T follicular helper cell (primary cell): Measurements from ENCODE around the gene CRYM.

Experiments used
- DNase-seq: peaks from one replicate; pipeline ENCODE4 v3.0.0-alpha.2; 2020; ENCODE audit warnings: low read depth

The CRYM gene

DNA sequence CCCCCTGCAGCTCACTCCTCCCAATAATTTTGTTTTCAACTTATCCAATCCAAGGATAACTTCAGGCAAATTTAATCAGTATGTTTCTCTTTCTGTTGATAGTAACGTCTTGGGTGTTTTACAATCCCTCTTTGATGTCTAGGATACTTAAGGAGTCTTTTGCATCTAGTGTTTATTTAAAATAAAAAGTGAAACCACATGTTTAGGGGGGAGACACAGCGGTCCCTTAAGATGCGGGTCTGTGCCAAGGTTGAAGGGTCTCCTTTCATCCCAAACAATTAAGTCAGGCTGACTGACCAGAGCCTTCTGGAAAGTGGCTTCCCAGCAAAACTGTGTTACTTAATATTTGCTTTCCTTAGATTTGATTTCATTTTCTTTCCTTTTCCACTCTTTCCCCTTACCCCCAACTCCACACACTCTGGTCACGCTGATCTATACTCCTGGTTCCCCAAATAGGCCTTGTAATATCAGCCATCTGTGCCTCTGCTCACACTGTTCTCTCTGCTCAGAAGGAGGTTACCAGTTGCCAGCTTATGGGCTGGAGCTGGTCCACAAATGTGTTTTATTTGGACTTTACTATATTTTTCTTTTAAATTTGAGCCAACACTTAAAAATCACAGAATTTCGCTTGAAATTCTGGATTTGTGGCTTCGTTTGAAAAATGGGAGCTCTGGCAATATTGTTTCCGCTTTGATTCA is 33.4 kb downstream of the CRYM start:
- no peak for DNase-seq

DNA sequence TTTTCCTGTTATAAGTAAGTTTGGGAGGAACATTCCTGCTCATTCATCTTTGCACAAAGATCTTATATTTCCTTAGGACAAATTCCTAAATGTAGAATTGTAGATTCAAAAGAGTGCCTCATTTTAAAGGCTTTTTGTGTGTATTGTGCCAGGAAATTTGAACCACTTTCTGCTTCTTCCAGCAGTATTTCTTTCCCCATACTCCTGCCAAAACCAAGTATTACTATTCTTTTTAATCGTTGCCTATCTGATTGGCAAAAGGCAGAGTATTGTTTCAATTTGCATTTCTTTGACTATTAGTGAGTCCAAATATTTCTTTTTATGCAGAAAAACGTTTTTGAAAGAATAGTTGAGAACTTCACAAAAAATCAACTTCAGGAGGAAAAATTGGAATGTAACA is 35.3 kb downstream of the CRYM start:
- DNase-seq: no peak

GRCh38 chr16:21239646-21240045 is 38.4 kb downstream of the CRYM start:
- no peak for DNase-seq

DNA sequence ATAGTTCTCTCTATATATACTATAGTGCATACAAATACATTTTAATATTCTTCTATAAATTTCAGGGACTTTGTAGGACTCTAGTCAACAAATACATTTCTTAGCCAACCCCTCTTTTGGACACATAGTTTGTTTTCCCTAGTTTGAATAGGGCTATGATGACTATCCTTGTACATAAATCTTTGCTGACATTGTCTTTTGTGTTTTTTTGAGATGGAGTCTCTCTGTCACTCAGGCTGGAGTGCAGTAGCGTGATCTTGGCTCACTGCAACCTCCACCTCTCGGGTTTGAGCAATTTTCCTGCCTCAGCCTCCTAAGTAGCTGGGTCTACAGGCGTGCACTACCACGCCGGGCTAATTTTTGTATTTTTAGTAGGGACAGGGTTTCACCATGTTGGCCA is 41.3 kb downstream of the CRYM start:
- DNase-seq: no peak

DNA sequence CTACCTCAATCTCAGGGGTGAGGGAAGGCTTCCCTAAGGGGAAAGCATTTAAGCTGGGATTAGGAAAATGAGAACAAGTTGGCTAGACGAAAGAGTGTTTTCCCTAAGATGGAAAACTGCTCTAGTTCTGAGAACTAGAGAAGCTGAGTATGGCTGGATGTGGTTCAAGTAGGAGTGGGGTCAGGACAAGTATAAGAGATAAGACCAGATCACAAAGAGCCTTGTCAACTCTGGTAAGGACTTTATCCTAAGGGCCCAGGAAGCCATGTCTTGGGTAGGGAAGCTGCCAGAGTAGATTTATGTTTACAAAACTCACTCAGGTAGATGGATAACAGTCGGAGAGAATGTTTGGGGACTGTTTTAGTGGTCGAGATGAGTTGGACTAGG is 42.9 kb downstream of the CRYM start:
- no peak for DNase-seq

DNA sequence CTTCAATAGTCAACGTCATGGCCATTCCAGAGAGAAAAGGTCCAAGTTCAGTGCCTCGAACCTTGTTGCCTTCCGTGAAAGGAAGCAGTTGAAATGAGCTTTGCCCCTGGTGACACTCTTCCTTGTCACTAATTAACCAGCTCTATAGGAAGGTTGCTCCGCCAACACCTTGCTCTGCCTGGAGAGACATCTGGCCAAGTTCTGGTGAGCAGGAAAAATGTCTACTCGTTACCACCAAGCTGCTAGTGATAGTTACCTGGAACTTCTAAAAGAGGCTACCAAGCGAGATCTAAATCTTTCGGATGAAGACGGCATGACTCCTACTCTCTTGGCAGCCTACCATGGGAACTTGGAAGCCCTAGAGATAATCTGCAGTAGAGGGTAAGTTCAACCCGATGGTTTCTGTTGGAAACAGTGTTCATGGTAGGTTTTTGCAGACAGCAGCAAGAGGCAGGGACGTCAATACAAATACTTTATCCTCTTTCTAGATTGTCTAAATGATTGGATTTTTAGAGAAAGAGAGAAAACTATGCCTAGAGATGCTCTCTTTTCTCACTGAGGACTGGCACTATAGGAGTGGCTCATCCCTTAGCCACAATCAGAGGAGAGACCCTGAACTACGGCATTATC is 44.5 kb downstream of the CRYM start, which contains the start of gene ANKS4B:
Gene ANKS4B (plus strand): TSS at position 179 of the 630 bp plus-strand sequence. CDS start 39 bp downstream, at position 218.
- no peak for DNase-seq

- DNase-seq: no peak
These were observed 45.0 kb downstream of the CRYM start for GRCh38 chr16:21233045-21233520.

GRCh38 chr16:21228361-21228872 is 49.7 kb downstream of the CRYM start:
- DNase-seq: no peak

GRCh38 chr16:21227866-21228265 is 50.2 kb downstream of the CRYM start:
- DNase-seq: no peak

- no peak for DNase-seq
These were observed 51.3 kb downstream of the CRYM start for GRCh38 chr16:21226749-21227148.

GRCh38 chr16:21224800-21225199 is 53.3 kb downstream of the CRYM start:
- no peak for DNase-seq

GRCh38 chr16:21223787-21224186 is 54.3 kb downstream of the CRYM start:
- no peak for DNase-seq

DNA sequence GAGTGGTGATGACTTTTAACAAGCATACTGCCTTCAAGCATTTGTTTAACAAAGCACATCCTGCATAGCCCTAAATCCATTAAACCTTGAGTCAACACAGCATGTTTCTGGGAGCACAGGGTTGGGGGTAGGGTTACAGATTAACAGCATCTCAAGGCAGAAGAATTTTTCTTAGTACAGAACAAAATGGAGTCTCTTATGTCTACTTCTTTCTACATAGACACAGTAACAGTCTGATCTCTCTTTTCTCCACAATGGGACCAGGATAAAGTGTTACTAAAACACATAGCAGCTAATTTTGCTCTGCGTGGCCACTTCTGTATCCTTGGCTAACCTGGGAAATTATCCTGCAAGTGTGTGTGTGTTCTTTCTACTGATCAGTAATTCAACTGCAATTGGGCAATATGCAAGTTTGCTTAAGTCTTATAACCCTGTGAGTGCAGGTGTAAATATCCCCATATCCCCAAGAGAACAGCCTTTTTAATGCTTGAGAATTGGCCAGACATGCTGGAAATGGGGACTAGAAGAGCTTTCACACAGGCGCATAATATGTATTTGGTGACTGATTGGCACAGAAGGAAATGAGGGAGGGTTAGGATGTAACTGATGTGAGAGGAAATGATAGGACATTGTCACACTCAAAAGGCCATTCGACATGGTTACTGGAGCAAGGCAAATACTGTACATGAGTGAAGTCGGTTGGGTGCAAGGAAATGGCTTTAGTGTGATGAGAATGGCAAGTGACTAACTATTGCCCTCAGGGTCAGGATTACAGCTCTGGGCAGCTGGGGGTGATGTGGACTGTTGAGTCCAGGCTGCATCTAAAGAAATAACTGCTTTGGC is 55.4 kb downstream of the CRYM start:
- DNase-seq: no peak

DNA sequence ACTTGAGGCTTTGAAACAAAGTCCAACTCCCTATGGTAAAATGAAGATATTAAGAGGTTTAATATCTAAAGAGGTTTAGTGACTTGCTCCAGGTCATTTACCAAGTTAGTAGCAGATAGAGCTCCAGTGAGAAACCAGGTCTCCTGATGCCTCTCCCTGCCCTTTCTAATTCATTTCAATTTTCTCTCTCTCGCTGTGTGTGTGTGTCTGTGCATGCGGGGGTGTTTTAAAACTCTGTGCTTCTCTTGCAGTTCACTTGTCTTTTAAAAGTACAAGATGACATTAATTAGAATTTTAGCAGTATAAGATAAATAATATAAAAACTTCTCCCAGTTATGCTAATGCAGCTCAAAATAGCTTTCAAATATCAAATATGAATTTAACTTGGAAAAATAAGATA is 58.5 kb downstream of the CRYM start:
- no peak for DNase-seq

GRCh38 chr16:21218153-21218552 is 59.9 kb downstream of the CRYM start:
- DNase-seq: no peak

GRCh38 chr16:21217121-21217520 is 61.0 kb downstream of the CRYM start:
- DNase-seq: no peak

GRCh38 chr16:21214086-21214485 is 64.0 kb downstream of the CRYM start:
- DNase-seq: no peak

DNA sequence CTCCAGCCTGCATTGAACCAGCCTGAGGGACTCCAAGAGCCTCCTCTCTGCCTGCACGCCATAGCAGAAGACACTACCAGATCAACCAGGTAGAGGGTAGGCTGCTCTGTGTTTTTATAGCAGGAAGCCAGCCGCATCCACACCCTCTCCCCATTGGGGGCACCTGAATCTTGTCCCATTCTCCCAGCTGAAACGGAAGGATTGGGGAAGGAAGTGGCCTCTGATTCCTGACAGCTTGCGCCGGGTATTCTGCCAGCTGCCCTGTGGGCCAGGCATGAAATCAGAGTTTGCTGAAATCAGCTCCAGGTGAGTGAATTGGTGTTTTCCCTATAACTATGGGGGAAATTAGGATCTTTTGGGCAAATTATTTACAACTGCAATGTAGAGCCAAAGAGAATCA is 66.6 kb downstream of the CRYM start, which contains the start of gene ZP2:
Gene ZP2 (minus strand): TSS at position 89 of the 400 bp plus-strand sequence. CDS start 27 bp downstream, at position 62.
- DNase-seq: no peak
